IMR-90 (cell line): ENCODE data around the gene TSEN54. TPM values are rescaled to one million over a fixed set of nuclear protein-coding genes. Genes with fewer than 3 reads are reported as not detected.

Experiments
- ATAC-seq: fragments of 200-7000 bp; cut with Tn5 transposase; 2 replicates; pipeline ENCODE4 v1.9.1; 2020; ENCODE audit warnings: low read depth, mild to moderate bottlenecking, moderate library complexity
- BruUV-seq: library from RNA; stranded (reverse); fragments of 400-500 nt; replicated peaks from 2 replicates; lab custom pipeline; 2021; lab: Mats Ljungman, UMichigan
- CTCF ChIA-PET: fragments of 300-600 bp; formaldehyde crosslinking; extraction: SDS; loops from one replicate; lab custom pipeline; 2021; ENCODE audit warnings: antibody characterized with exemption; lab: Yijun Ruan, JAX
- POLR2A ChIA-PET: fragments of 300-600 bp; sonication (Branson Sonifier 250); formaldehyde crosslinking; loops from one replicate; lab custom pipeline; 2022; ENCODE audit warnings: antibody characterized with exemption; ENCODE audit not compliant: unreplicated experiment; lab: Charles Lee
- DNase-seq: peaks from one replicate; pipeline ENCODE4 v3.0.0; 2013
- H2AFZ ChIP-seq: replicated peaks from 2 replicates; pipeline ENCODE3; 2013; ENCODE audit warnings: low read length, mild to moderate bottlenecking; ENCODE audit not compliant: poor library complexity
- H2AK5ac ChIP-seq: 2 replicates; pipeline ENCODE4 v1.6.1; 2013; ENCODE audit warnings: low read depth, low read length, inconsistent platforms
- H2AK9ac ChIP-seq: replicated peaks from 2 replicates; pipeline ENCODE3; 2013; ENCODE audit warnings: mild to moderate bottlenecking, low read depth, low read length, moderate library complexity; ENCODE audit not compliant: poor library complexity
- H2BK120ac ChIP-seq: 2 replicates; pipeline ENCODE4 v1.6.1; 2013; ENCODE audit warnings: low read depth, low read length, inconsistent platforms
- H2BK15ac ChIP-seq: 3 replicates; pipeline ENCODE4 v1.6.1; 2013; ENCODE audit warnings: low read depth, low read length, inconsistent platforms
- H2BK20ac ChIP-seq: 2 replicates; pipeline ENCODE4 v1.6.1; 2013; ENCODE audit warnings: low read depth, mild to moderate bottlenecking, inconsistent platforms, low read length, moderate library complexity
- H2BK5ac ChIP-seq: 2 replicates; pipeline ENCODE4 v1.6.1; 2013; ENCODE audit warnings: mild to moderate bottlenecking, low read depth, low read length, inconsistent platforms; ENCODE audit not compliant: poor library complexity, severe bottlenecking
- H3K14ac ChIP-seq: replicated peaks from 2 replicates; pipeline ENCODE4 v1.6.1; 2013; ENCODE audit warnings: low read depth, low read length, inconsistent platforms
- H3K18ac ChIP-seq: 2 replicates; pipeline ENCODE4 v1.6.1; 2013; ENCODE audit warnings: low read depth, low read length, control low read depth
- H3K23ac ChIP-seq: 2 replicates; pipeline ENCODE4 v1.6.1; 2013; ENCODE audit warnings: low read depth, low read length, inconsistent platforms
- H3K27ac ChIP-seq: 2 replicates; pipeline ENCODE4 v1.5.1; 2013; ENCODE audit warnings: mild to moderate bottlenecking, control low read depth, low read length; ENCODE audit not compliant: insufficient read depth
- H3K27me3 ChIP-seq: 2 replicates; pipeline ENCODE4 v1.6.1; 2013; ENCODE audit warnings: low read length; ENCODE audit not compliant: control insufficient read depth, insufficient read depth
- H3K36me3 ChIP-seq: 2 replicates; pipeline ENCODE4 v1.6.1; 2013; ENCODE audit warnings: low read length, mixed read lengths; ENCODE audit not compliant: control insufficient read depth, insufficient read depth
- H3K4ac ChIP-seq: 2 replicates; pipeline ENCODE4 v1.6.1; 2013; ENCODE audit warnings: low read depth, low read length, inconsistent platforms
- H3K4me1 ChIP-seq: 2 replicates; pipeline ENCODE4 v1.6.1; 2013; ENCODE audit warnings: low read length, mixed read lengths; ENCODE audit not compliant: control insufficient read depth, insufficient read depth
- H3K4me2 ChIP-seq: 2 replicates; pipeline ENCODE4 v1.6.1; 2013; ENCODE audit warnings: low read depth, mild to moderate bottlenecking, control low read depth, low read length, moderate library complexity
- H3K4me3 ChIP-seq: 2 replicates; pipeline ENCODE4 v1.5.1; 2013; ENCODE audit warnings: low read depth, mild to moderate bottlenecking, control low read depth, low read length, moderate library complexity; ENCODE audit not compliant: insufficient read depth
- H3K56ac ChIP-seq: 2 replicates; pipeline ENCODE4 v1.6.1; 2013; ENCODE audit warnings: low read length, inconsistent platforms; ENCODE audit not compliant: insufficient read depth; ENCODE audit errors: extremely low read depth
- H3K79me1 ChIP-seq, 2 experiments: 2 replicates each; pipeline ENCODE4 v1.6.1; 2013; ENCODE audit warnings: low read length in 2 of 2, inconsistent platforms in 1 of 2, low read depth in 1 of 2
- H3K9ac ChIP-seq: 2 replicates; pipeline ENCODE4 v1.6.1; 2013; ENCODE audit warnings: low read depth, low read length, control low read depth
- H3K9me1 ChIP-seq: 2 replicates; pipeline ENCODE4 v1.6.1; 2013; ENCODE audit warnings: low read length, inconsistent platforms; ENCODE audit not compliant: insufficient read depth
- H3K9me3 ChIP-seq: 2 replicates; pipeline ENCODE4 v1.6.1; 2013; ENCODE audit warnings: low read length; ENCODE audit not compliant: control insufficient read depth, insufficient read depth
- H4K20me1 ChIP-seq: 2 replicates; pipeline ENCODE4 v1.6.1; 2013; ENCODE audit warnings: low read length, inconsistent platforms; ENCODE audit not compliant: insufficient read depth
- H4K5ac ChIP-seq: 2 replicates; pipeline ENCODE4 v1.6.1; 2013; ENCODE audit warnings: mild to moderate bottlenecking, low read depth, low read length, control low read depth
- H4K8ac ChIP-seq, 2 experiments: 2 replicates each; pipeline ENCODE4 v1.6.1; 2013; ENCODE audit warnings: low read depth in 2 of 2, low read length in 2 of 2, control low read depth in 1 of 2, inconsistent platforms in 1 of 2
- H4K91ac ChIP-seq: 2 replicates; pipeline ENCODE4 v1.6.1; 2013; ENCODE audit warnings: low read depth, low read length, inconsistent platforms; ENCODE audit not compliant: insufficient read depth
- BHLHE40 ChIP-seq: fragments of 150-350 bp; IDR thresholded peaks from 2 replicates; pipeline ENCODE4 v1.6.1; 2016; ENCODE audit warnings: mild to moderate bottlenecking, low read depth, low read length
- CEBPB ChIP-seq: IDR thresholded peaks from 2 replicates; pipeline ENCODE4 v1.6.1; 2012; ENCODE audit warnings: low read depth, low read length, improper control_type of control experiment
- CHD1 ChIP-seq: IDR thresholded peaks from 2 replicates; pipeline ENCODE4 v1.6.1; 2012; ENCODE audit warnings: low read depth, low read length, improper control_type of control experiment
- FOS ChIP-seq: fragments of 150-350 bp; IDR thresholded peaks from 2 replicates; pipeline ENCODE4 v1.6.1; 2016; ENCODE audit warnings: low read depth, low read length
- MAFK ChIP-seq: IDR thresholded peaks from 2 replicates; pipeline ENCODE4 v1.6.1; 2012; ENCODE audit warnings: low read depth, low read length, improper control_type of control experiment
- MAZ ChIP-seq: IDR thresholded peaks from 2 replicates; pipeline ENCODE4 v1.6.1; 2012; ENCODE audit warnings: low read depth, mild to moderate bottlenecking, low read length, improper control_type of control experiment, moderate library complexity, borderline replicate concordance
- MXI1 ChIP-seq: IDR thresholded peaks from 2 replicates; pipeline ENCODE4 v1.6.1; 2012; ENCODE audit warnings: low read depth, mild to moderate bottlenecking, low read length, moderate library complexity, borderline replicate concordance
- NFE2L2 ChIP-seq: fragments of 150-350 bp; IDR thresholded peaks from 2 replicates; pipeline ENCODE4 v1.6.1; 2016; ENCODE audit warnings: low read depth, mild to moderate bottlenecking, low read length
- POLR2A ChIP-seq: IDR thresholded peaks from 2 replicates; pipeline ENCODE4 v1.6.1; 2012; ENCODE audit warnings: mild to moderate bottlenecking, low read depth, low read length
- RAD21 ChIP-seq: IDR thresholded peaks from 2 replicates; pipeline ENCODE4 v1.6.1; 2012; ENCODE audit warnings: low read length, improper control_type of control experiment
- RCOR1 ChIP-seq: IDR thresholded peaks from 2 replicates; pipeline ENCODE4 v1.6.1; 2012; ENCODE audit warnings: mild to moderate bottlenecking, low read length, improper control_type of control experiment; ENCODE audit not compliant: insufficient replicate concordance
- SMC3 ChIP-seq: fragments of 150-350 bp; IDR thresholded peaks from 2 replicates; pipeline ENCODE4 v1.6.1; 2016; ENCODE audit warnings: low read depth, mild to moderate bottlenecking, antibody characterized with exemption, low read length, moderate library complexity
- WGBS, 2 experiments: methylation state at CpG; one replicate each; pipeline versions ENCODE4 v1.1.5 to v1.1.7; 2013; ENCODE audit warnings: missing lambda C conversion rate in 2 of 2; ENCODE audit not compliant: insufficient read length in 1 of 2; ENCODE audit errors: extremely low coverage in 2 of 2; 5-methylcytosine and 5-hydroxymethylcytosine counted together
- dilution Hi-C: fragments of 300-500 bp; cut with HindIII; formaldehyde crosslinking; loops from one replicate; pipeline ENCODE4 v1.14.3; 2018; ENCODE audit warnings: low sequenced_read_pairs; ENCODE audit not compliant: unreplicated experiment
- in situ Hi-C: fragments of 300-500 bp; cut with MboI; formaldehyde crosslinking; loops from 3 replicates; pipeline ENCODE4 v1.14.3; 2019; ENCODE audit warnings: low sequenced_read_pairs, inconsistent platforms, mixed read lengths
- intact Hi-C: fragments of 100-400 bp; cut with micrococcal nuclease; formaldehyde crosslinking; loops from 2 replicates; pipeline ENCODE4 v1.10.0; 2022
- polyA plus RNA-seq, 3 experiments: library from polyadenylated mRNA; depleted of rRNA; stranded (reverse); fragments of >200 nt; gene quantifications; 2 replicates each; pipeline ENCODE4 v1.2.3, GENCODE V29; 2012; ENCODE audit warnings: low replicate concordance in 1 of 3
- total RNA-seq: library from RNA; depleted of rRNA; stranded (reverse); fragments of >200 nt; gene quantifications from 2 replicates; pipeline ENCODE4 v1.2.3, GENCODE V29; 2012
- TF ChIP-seq, protein P1 (sequence below): fragments of 150-350 bp; IDR thresholded peaks from 2 replicates; pipeline ENCODE4 v1.6.1; 2016; ENCODE audit warnings: low read depth, mild to moderate bottlenecking, low read length, moderate library complexity, borderline replicate concordance
- TF ChIP-seq, protein P2 (sequence below): fragments of 150-350 bp; IDR thresholded peaks from 2 replicates; pipeline ENCODE4 v1.6.1; 2017; ENCODE audit warnings: mild to moderate bottlenecking, antibody characterized with exemption, low read length, low read depth
- TF ChIP-seq, protein P3 (sequence below): conservative IDR thresholded peaks from 2 replicates; pipeline ENCODE4 v1.5.1; 2012; ENCODE audit warnings: mild to moderate bottlenecking, low read depth, low read length, improper control_type of control experiment

Gene TSEN54
- total and polyA plus RNA-seq, 2 of the 4 experiments (the other 2 are of a cell fraction): 7.2 to 14.9 TPM

DNA sequence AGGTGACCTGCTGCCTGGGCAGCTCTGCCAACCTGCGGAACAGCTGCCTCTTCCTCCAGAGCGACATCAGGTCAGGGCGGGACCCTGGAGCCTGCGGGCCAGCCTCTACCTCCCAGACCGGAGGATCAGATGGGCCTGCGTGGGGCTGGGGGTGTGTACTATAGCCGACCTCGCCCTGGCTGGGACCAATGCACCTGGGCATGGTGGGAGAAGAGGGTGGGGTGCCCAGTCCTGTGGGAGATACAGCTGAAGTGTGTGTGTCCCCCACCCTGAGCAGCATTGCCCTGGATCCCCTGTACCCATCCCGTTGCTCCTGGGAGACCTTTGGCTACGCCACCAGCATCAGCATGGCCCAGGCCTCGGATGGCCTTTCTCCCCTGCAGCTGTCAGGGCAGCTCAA, 20.3 kb upstream of the TSEN54 start:
- in situ Hi-C loops: no loop called here
- Histone ChIP-seq H3K56ac (no peak overlapping the region), H4K20me1 (no peaks in the 10 kb centered on the region), H4K91ac (no peak overlapping the region), H3K36me3 (peaks cover 70% of the 10 kb centered on the region), H2BK120ac (no peak overlapping the region), H3K27me3 (no peaks in the 10 kb centered on the region), H2AK5ac (no peak overlapping the region), H3K23ac (no peak overlapping the region), H4K8ac (no peak overlapping the region), H2AK9ac (no peak overlapping the region), H3K27ac (no peak overlapping the region), H2BK5ac (no peak overlapping the region), H3K4ac (no peak overlapping the region), H3K4me2 (no peak overlapping the region), H4K5ac (no peak overlapping the region), H3K4me3 (no peak overlapping the region), H3K18ac (no peak overlapping the region), H3K9ac (no peak overlapping the region), H3K4me1 (no peaks in the 10 kb centered on the region), H2BK15ac (no peak overlapping the region), H3K79me1 (no peaks in the 10 kb centered on the region; a peak in 1 of 4 replicates), H2AFZ (peak overlapping the region; percentile 6), H3K14ac (no peak overlapping the region), H3K9me1 (no peaks in the 10 kb centered on the region), H2BK20ac (no peak overlapping the region), H3K9me3 (no peaks in the 10 kb centered on the region)
- WGBS, 2 experiments: 88% methylated on average over 3 of the region's 11 CpGs; no CpG with 5 or more reads in 1 of the 2 experiments
- TF ChIP-seq CHD1: no peak
- TF ChIP-seq SMC3: no peak
- TF ChIP-seq NFE2L2: no peak
- TF ChIP-seq MAFK: no peak
- no peak for TF ChIP-seq CEBPB
- no peak for TF ChIP-seq BHLHE40
- no peak for TF ChIP-seq POLR2A
- no peak for TF ChIP-seq MAZ
- no peak for TF ChIP-seq MXI1
- TF ChIP-seq, protein P1, sequence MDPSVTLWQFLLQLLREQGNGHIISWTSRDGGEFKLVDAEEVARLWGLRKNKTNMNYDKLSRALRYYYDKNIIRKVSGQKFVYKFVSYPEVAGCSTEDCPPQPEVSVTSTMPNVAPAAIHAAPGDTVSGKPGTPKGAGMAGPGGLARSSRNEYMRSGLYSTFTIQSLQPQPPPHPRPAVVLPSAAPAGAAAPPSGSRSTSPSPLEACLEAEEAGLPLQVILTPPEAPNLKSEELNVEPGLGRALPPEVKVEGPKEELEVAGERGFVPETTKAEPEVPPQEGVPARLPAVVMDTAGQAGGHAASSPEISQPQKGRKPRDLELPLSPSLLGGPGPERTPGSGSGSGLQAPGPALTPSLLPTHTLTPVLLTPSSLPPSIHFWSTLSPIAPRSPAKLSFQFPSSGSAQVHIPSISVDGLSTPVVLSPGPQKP: no peak
- TF ChIP-seq RAD21: no peak
- no peak for TF ChIP-seq FOS
- TF ChIP-seq, protein P2, sequence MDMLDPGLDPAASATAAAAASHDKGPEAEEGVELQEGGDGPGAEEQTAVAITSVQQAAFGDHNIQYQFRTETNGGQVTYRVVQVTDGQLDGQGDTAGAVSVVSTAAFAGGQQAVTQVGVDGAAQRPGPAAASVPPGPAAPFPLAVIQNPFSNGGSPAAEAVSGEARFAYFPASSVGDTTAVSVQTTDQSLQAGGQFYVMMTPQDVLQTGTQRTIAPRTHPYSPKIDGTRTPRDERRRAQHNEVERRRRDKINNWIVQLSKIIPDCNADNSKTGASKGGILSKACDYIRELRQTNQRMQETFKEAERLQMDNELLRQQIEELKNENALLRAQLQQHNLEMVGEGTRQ: no peak
- TF ChIP-seq, protein P3, sequence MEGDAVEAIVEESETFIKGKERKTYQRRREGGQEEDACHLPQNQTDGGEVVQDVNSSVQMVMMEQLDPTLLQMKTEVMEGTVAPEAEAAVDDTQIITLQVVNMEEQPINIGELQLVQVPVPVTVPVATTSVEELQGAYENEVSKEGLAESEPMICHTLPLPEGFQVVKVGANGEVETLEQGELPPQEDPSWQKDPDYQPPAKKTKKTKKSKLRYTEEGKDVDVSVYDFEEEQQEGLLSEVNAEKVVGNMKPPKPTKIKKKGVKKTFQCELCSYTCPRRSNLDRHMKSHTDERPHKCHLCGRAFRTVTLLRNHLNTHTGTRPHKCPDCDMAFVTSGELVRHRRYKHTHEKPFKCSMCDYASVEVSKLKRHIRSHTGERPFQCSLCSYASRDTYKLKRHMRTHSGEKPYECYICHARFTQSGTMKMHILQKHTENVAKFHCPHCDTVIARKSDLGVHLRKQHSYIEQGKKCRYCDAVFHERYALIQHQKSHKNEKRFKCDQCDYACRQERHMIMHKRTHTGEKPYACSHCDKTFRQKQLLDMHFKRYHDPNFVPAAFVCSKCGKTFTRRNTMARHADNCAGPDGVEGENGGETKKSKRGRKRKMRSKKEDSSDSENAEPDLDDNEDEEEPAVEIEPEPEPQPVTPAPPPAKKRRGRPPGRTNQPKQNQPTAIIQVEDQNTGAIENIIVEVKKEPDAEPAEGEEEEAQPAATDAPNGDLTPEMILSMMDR: no peak
- TF ChIP-seq RCOR1: no peak
- intact Hi-C loops: no loop called here
- ChIA-PET POLR2A (no interaction called here), CTCF (no interaction called here)
- DNase-seq (no peak), ATAC-seq (no peak)
- BruUV-seq: no TSS peak
- dilution Hi-C loops: no loop called here
